WTC11 (cell line): ENCODE data around the gene METTL13. TPM values are rescaled to one million over a fixed set of nuclear protein-coding genes. Genes with fewer than 3 reads are reported as not detected.

Experiments
- ATAC-seq: fragments of 200-7000 bp; cut with Tn5 transposase; 2 replicates; pipeline ENCODE4 v1.10.0; 2021; ENCODE audit warnings: mild to moderate bottlenecking, moderate library complexity
- CTCF ChIA-PET: fragments of 300-600 bp; sonication (Branson Sonifier 250); formaldehyde crosslinking; loops from one replicate; lab custom pipeline; 2021; ENCODE audit warnings: antibody characterized with exemption; lab: Charles Lee
- POLR2A ChIA-PET: fragments of 350-600 bp; sonication (Branson Sonifier 250); formaldehyde crosslinking; loops from one replicate; lab custom pipeline; 2021; ENCODE audit warnings: antibody characterized with exemption; lab: Charles Lee
- DNase-seq: peaks from one replicate; pipeline ENCODE4 v3.0.0; 2021; ENCODE audit warnings: low spot score
- H3K27ac Mint-ChIP-seq: 2 replicates; pipeline ENCODE4 v1.8.0; 2021; ENCODE audit warnings: mixed read lengths
- H3K27me3 Mint-ChIP-seq: 2 replicates; pipeline ENCODE4 v1.8.0; 2021; ENCODE audit warnings: low read depth, mild to moderate bottlenecking, moderate library complexity, mixed read lengths
- H3K36me3 Mint-ChIP-seq: 2 replicates; pipeline ENCODE4 v1.8.0; 2021; ENCODE audit warnings: mixed read lengths
- H3K4me1 Mint-ChIP-seq: 2 replicates; pipeline ENCODE4 v1.8.0; 2022; ENCODE audit warnings: mixed read lengths
- H3K4me3 Mint-ChIP-seq: 2 replicates; pipeline ENCODE4 v1.8.0; 2021; ENCODE audit warnings: mild to moderate bottlenecking, moderate library complexity, mixed read lengths
- H3K9me3 Mint-ChIP-seq: 2 replicates; pipeline ENCODE4 v1.8.0; 2021; ENCODE audit warnings: mixed read lengths
- CREB1 ChIP-seq: sonication (generic); formaldehyde crosslinking; IDR thresholded peaks from 2 replicates; pipeline ENCODE4 v1.8.0; 2023; ENCODE audit warnings: mild to moderate bottlenecking, missing genetic modification reagents
- CTCF ChIP-seq: fragments of 200-600 bp; IDR thresholded peaks from 2 replicates; pipeline ENCODE4 v1.8.0; 2022; ENCODE audit warnings: antibody characterized with exemption
- EMX1 ChIP-seq: fragments of 250-450 bp; sonication (Bioruptor Pico); IDR thresholded peaks from 2 replicates; pipeline ENCODE4 v1.8.0; 2021; ENCODE audit warnings: mild to moderate bottlenecking
- ETV6 ChIP-seq: sonication (generic); formaldehyde crosslinking; IDR thresholded peaks from 2 replicates; pipeline ENCODE4 v1.8.1; 2022; ENCODE audit warnings: mild to moderate bottlenecking, missing genetic modification reagents
- FOXJ3 ChIP-seq: sonication (generic); formaldehyde crosslinking; IDR thresholded peaks from 2 replicates; pipeline ENCODE4 v1.9.0; 2021; ENCODE audit warnings: missing genetic modification reagents, mild to moderate bottlenecking, borderline replicate concordance
- GABPB1 ChIP-seq: sonication (generic); formaldehyde crosslinking; IDR thresholded peaks from 2 replicates; pipeline ENCODE4 v1.8.1; 2023; ENCODE audit warnings: mild to moderate bottlenecking, missing genetic modification reagents
- IRF1 ChIP-seq: sonication (generic); formaldehyde crosslinking; IDR thresholded peaks from 2 replicates; pipeline ENCODE4 v1.8.0; 2023; ENCODE audit warnings: missing genetic modification reagents
- IRF2 ChIP-seq: sonication (generic); formaldehyde crosslinking; IDR thresholded peaks from 2 replicates; pipeline ENCODE4 v1.8.0; 2022; ENCODE audit warnings: low read depth, missing genetic modification reagents, borderline replicate concordance
- JAZF1 ChIP-seq: fragments of 250-450 bp; sonication (Bioruptor Pico); IDR thresholded peaks from 2 replicates; pipeline ENCODE4 v1.9.0; 2021; ENCODE audit warnings: moderate library complexity, mild to moderate bottlenecking, inconsistent platforms
- KAT7 ChIP-seq: sonication (generic); formaldehyde crosslinking; IDR thresholded peaks from 2 replicates; pipeline ENCODE4 v1.8.1; 2023; ENCODE audit warnings: missing genetic modification reagents, mild to moderate bottlenecking, borderline replicate concordance
- MAX ChIP-seq: sonication (generic); formaldehyde crosslinking; IDR thresholded peaks from 2 replicates; pipeline ENCODE4 v1.8.0; 2022; ENCODE audit warnings: mild to moderate bottlenecking, missing genetic modification reagents
- MLX ChIP-seq: sonication (generic); formaldehyde crosslinking; IDR thresholded peaks from 2 replicates; pipeline ENCODE4 v1.8.1; 2023; ENCODE audit warnings: mild to moderate bottlenecking, missing genetic modification reagents, moderate library complexity
- NFATC4 ChIP-seq: fragments of 250-450 bp; sonication (Bioruptor Pico); IDR thresholded peaks from 2 replicates; pipeline ENCODE4 v1.9.0; 2021; ENCODE audit warnings: mild to moderate bottlenecking
- NFE2L1 ChIP-seq: sonication (generic); formaldehyde crosslinking; IDR thresholded peaks from 2 replicates; pipeline ENCODE4 v1.8.1; 2023; ENCODE audit warnings: missing genetic modification reagents
- NFYB ChIP-seq: sonication (generic); formaldehyde crosslinking; conservative IDR thresholded peaks from 2 replicates; pipeline ENCODE4 v1.8.0; 2022; ENCODE audit warnings: low read depth, missing genetic modification reagents
- NR3C1 ChIP-seq: sonication (generic); formaldehyde crosslinking; conservative IDR thresholded peaks from 2 replicates; pipeline ENCODE4 v1.8.1; 2023; ENCODE audit warnings: low read depth, mild to moderate bottlenecking, missing genetic modification reagents
- PRDM15 ChIP-seq: sonication (generic); formaldehyde crosslinking; IDR thresholded peaks from 2 replicates; pipeline ENCODE4 v1.8.0; 2022; ENCODE audit warnings: missing genetic modification reagents
- SMAD4 ChIP-seq: sonication (generic); formaldehyde crosslinking; IDR thresholded peaks from 2 replicates; pipeline ENCODE4 v1.8.0; 2022; ENCODE audit warnings: mild to moderate bottlenecking, missing genetic modification reagents
- TEAD1 ChIP-seq: sonication (generic); formaldehyde crosslinking; IDR thresholded peaks from 2 replicates; pipeline ENCODE4 v1.8.0; 2022; ENCODE audit warnings: mild to moderate bottlenecking, missing genetic modification reagents
- TEAD4 ChIP-seq: sonication (generic); formaldehyde crosslinking; IDR thresholded peaks from 2 replicates; pipeline ENCODE4 v1.8.0; 2022; ENCODE audit warnings: mild to moderate bottlenecking, missing genetic modification reagents
- ZBTB21 ChIP-seq: sonication (generic); formaldehyde crosslinking; IDR thresholded peaks from 2 replicates; pipeline ENCODE4 v1.8.1; 2023; ENCODE audit warnings: mild to moderate bottlenecking, missing genetic modification reagents, borderline replicate concordance
- ZBTB43 ChIP-seq: sonication (generic); formaldehyde crosslinking; IDR thresholded peaks from 2 replicates; pipeline ENCODE4 v1.8.1; 2023; ENCODE audit warnings: mild to moderate bottlenecking, missing genetic modification reagents
- ZNF138 ChIP-seq: sonication (generic); formaldehyde crosslinking; conservative IDR thresholded peaks from 2 replicates; pipeline ENCODE4 v1.8.1; 2022; ENCODE audit warnings: mild to moderate bottlenecking, moderate library complexity, missing genetic modification reagents
- ZNF219 ChIP-seq: sonication (generic); formaldehyde crosslinking; IDR thresholded peaks from 2 replicates; pipeline ENCODE4 v1.8.0; 2023; ENCODE audit warnings: missing genetic modification reagents, mild to moderate bottlenecking, borderline replicate concordance
- ZNF263 ChIP-seq: sonication (generic); formaldehyde crosslinking; IDR thresholded peaks from 2 replicates; pipeline ENCODE4 v1.8.1; 2022; ENCODE audit warnings: low read depth, mild to moderate bottlenecking, moderate library complexity, missing genetic modification reagents
- total RNA-seq: library from RNA; stranded (reverse); gene quantifications from 3 replicates; pipeline ENCODE4 v1.2.3, GENCODE V29; 2021

The METTL13 gene
- total RNA-seq, 1 experiment from 2014 or later, result 46.5 TPM

GRCh38 chr1:171772312-171772711 is 9.1 kb upstream of the METTL13 start:
- POLR2A ChIA-PET, result no interaction called here
- H3K36me3 Mint-ChIP-seq, result no peaks in the 10 kb centered on the region

GRCh38 chr1:171780583-171781175 is 781 bp upstream of the METTL13 start:
- H3K27ac Mint-ChIP-seq, result peak overlapping the region; percentile 98
- ATAC-seq, result no peak

More at GRCh38 chr1:171772312-171772711, 9.1 kb upstream of the METTL13 start:
- Mint-ChIP-seq H3K4me1 (peaks cover 4% of the 10 kb centered on the region; the same call in 1 of the 2 replicates), H3K9me3 (no peaks in the 10 kb centered on the region), H3K4me3 (no peak overlapping the region), H3K27me3 (no peaks in the 10 kb centered on the region), H3K27ac (no peak overlapping the region)
- no peak for TF ChIP-seq TEAD1
- TF ChIP-seq ZNF138 (CRISPR knock-in tag), result no peak
- no peak for TF ChIP-seq NFYB (CRISPR knock-in tag)
- no peak for TF ChIP-seq ZBTB21 (CRISPR knock-in tag)
- TF ChIP-seq NFATC4 (CRISPR knock-in tag), result no peak
- CTCF ChIA-PET, result no interaction called here
- DNase-seq (no peak), ATAC-seq (no peak)

GRCh38 chr1:171783816-171784530 is 2.5 kb downstream of the METTL13 start:
- no peak overlapping the region for H3K27ac Mint-ChIP-seq
- no peak for DNase-seq
- ChIA-PET POLR2A (no interaction called here), CTCF (interaction anchor here (1.3 kb wide), 1 partner anchor 17 kb away, joined by 7 read pairs; no protein-coding TSS in a partner anchor)
- no peaks in the 10 kb centered on the region for H3K9me3 Mint-ChIP-seq
- no peak for ATAC-seq
- peaks cover 12% of the 10 kb centered on the region for H3K4me1 Mint-ChIP-seq
- H3K27me3 Mint-ChIP-seq, result no peaks in the 10 kb centered on the region
- peaks cover 54% of the 10 kb centered on the region for H3K36me3 Mint-ChIP-seq
- H3K4me3 Mint-ChIP-seq, result peak overlapping the region; percentile 94
- no peak for TF ChIP-seq ETV6 (CRISPR knock-in tag)
- no peak for TF ChIP-seq ZNF219 (CRISPR knock-in tag)
- no peak for TF ChIP-seq MLX (CRISPR knock-in tag)
- TF ChIP-seq CREB1 (CRISPR knock-in tag), result no peak
- TF ChIP-seq MAX (CRISPR knock-in tag), result no peak
- no peak for TF ChIP-seq ZBTB43 (CRISPR knock-in tag)
- TF ChIP-seq PRDM15 (CRISPR knock-in tag), result no peak
- no peak for TF ChIP-seq TEAD4 (CRISPR knock-in tag)
- no peak for TF ChIP-seq GABPB1 (CRISPR knock-in tag)
- no peak for TF ChIP-seq CTCF
- TF ChIP-seq NFATC4 (CRISPR knock-in tag), result no peak
- no peak for TF ChIP-seq IRF1 (CRISPR knock-in tag)
- TF ChIP-seq NR3C1 (CRISPR knock-in tag), result no peak
- no peak for TF ChIP-seq FOXJ3
- no peak for TF ChIP-seq SMAD4
- TF ChIP-seq EMX1 (CRISPR knock-in tag), result no peak
- no peak for TF ChIP-seq KAT7
- TF ChIP-seq NFE2L1 (CRISPR knock-in tag), result no peak
- TF ChIP-seq ZNF263 (CRISPR knock-in tag), result no peak
- TF ChIP-seq, all 79 proteins: peak for 0

More at GRCh38 chr1:171780583-171781175, 781 bp upstream of the METTL13 start:
- Mint-ChIP-seq H3K36me3 (peaks cover 24% of the 10 kb centered on the region), H3K9me3 (no peaks in the 10 kb centered on the region), H3K27me3 (no peaks in the 10 kb centered on the region), H3K4me3 (peak overlapping the region; percentile 94), H3K4me1 (peaks cover 12% of the 10 kb centered on the region)
- CTCF ChIA-PET, result interaction anchor here (0.9 to 6.5 kb wide), 9 partner anchors 19 to 205 kb away, joined by 3 to 50 read pairs (median 5); no protein-coding TSS in a partner anchor
- POLR2A ChIA-PET, result interaction anchor here (0.9 to 2.0 kb wide), 4 partner anchors 14 to 137 kb away, joined by 3 to 12 read pairs (median 3); partner anchors contain the start of gene VAMP4
- DNase-seq, result no peak
- TF ChIP-seq IRF2 (CRISPR knock-in tag), result no peak
- no peak for TF ChIP-seq JAZF1
